SJCRH30 (cell line): Measurements from ENCODE around the gene OXA1L. TPM values are rescaled to one million over a fixed set of nuclear protein-coding genes. Genes with fewer than 3 reads are reported as not detected.
"Not testable (repeated sequence)": the region's sequence is repeated elsewhere in the genome, so short reads cannot be mapped to it uniquely, and the experiment has no call there.

Experiments
- DNase-seq, 2 experiments: peaks; one replicate each; pipeline ENCODE4 v3.0.0-alpha.2; 2015 to 2020
- H3K27ac ChIP-seq: fragments of 250-450 bp; sonication (Bioruptor Pico); 2 replicates; pipeline ENCODE4 v1.5.1; 2020; ENCODE audit warnings: mild to moderate bottlenecking, moderate library complexity
- H3K27me3 ChIP-seq: fragments of 250-450 bp; sonication (Bioruptor Pico); 2 replicates; pipeline ENCODE4 v1.5.1; 2020; ENCODE audit warnings: mild to moderate bottlenecking, moderate library complexity
- H3K36me3 ChIP-seq: fragments of 250-450 bp; sonication (Bioruptor Pico); 2 replicates; pipeline ENCODE4 v1.5.1; 2020; ENCODE audit warnings: mild to moderate bottlenecking, moderate library complexity
- H3K4me1 ChIP-seq: fragments of 250-450 bp; sonication (Bioruptor Pico); 2 replicates; pipeline ENCODE4 v1.5.1; 2020; ENCODE audit warnings: mild to moderate bottlenecking, moderate library complexity
- H3K4me3 ChIP-seq: fragments of 250-450 bp; sonication (Bioruptor Pico); 2 replicates; pipeline ENCODE4 v1.5.1; 2020; ENCODE audit warnings: mild to moderate bottlenecking, moderate library complexity
- H3K9me3 ChIP-seq: fragments of 250-450 bp; sonication (Bioruptor Pico); replicated peaks from 2 replicates; pipeline ENCODE4 v1.5.1; 2020; ENCODE audit warnings: mild to moderate bottlenecking, moderate library complexity
- total RNA-seq: library from RNA; depleted of rRNA; stranded (reverse); fragments of >200 nt; shearing (Covaris generic); gene quantifications from 2 replicates; pipeline ENCODE4 v1.2.3, GENCODE V29; 2014

OXA1L gene
- total RNA-seq, 1 experiment from 2014 or later: 145 TPM

- peaks cover 49% of the 10 kb centered on the region for H3K36me3 ChIP-seq
- H3K27ac ChIP-seq, H3K9me3 ChIP-seq, H3K4me3 ChIP-seq, H3K27me3 ChIP-seq, DNase-seq: not testable (repeated sequence)
- peaks cover 22% of the 10 kb centered on the region for H3K4me1 ChIP-seq
Observed at GRCh38 chr14:22776849-22777248, 10.4 kb downstream of the OXA1L start.

GRCh38 chr14:22778084-22778483 lies 11.6 kb downstream of the OXA1L start:
- DNase-seq: no peak

GRCh38 chr14:22780105-22780679 lies 13.7 kb downstream of the OXA1L start:
- DNase-seq: peak; percentile 40 to 65
- H3K27me3 ChIP-seq: no peaks in the 10 kb centered on the region
- peaks cover 19% of the 10 kb centered on the region for H3K36me3 ChIP-seq
- H3K27ac ChIP-seq: peak overlapping the region; percentile 65
- H3K4me1 ChIP-seq: peaks cover 25% of the 10 kb centered on the region
- no peaks in the 10 kb centered on the region for H3K9me3 ChIP-seq
- no peak overlapping the region for H3K4me3 ChIP-seq

More at GRCh38 chr14:22778084-22778483, 11.6 kb downstream of the OXA1L start:
- H3K27ac ChIP-seq: no peak overlapping the region
- no peak overlapping the region for H3K4me3 ChIP-seq
- H3K9me3 ChIP-seq: no peaks in the 10 kb centered on the region
- H3K4me1 ChIP-seq: peaks cover 25% of the 10 kb centered on the region
- peaks cover 40% of the 10 kb centered on the region for H3K36me3 ChIP-seq
- H3K27me3 ChIP-seq: no peaks in the 10 kb centered on the region

- Histone ChIP-seq H3K4me1 (peaks cover 25% of the 10 kb centered on the region), H3K27ac (peak overlapping the region; percentile 65), H3K4me3 (no peak overlapping the region), H3K27me3 (no peaks in the 10 kb centered on the region), H3K9me3 (no peaks in the 10 kb centered on the region), H3K36me3 (peaks cover 11% of the 10 kb centered on the region)
- no peak for DNase-seq
Observed at GRCh38 chr14:22780941-22781300, 14.4 kb downstream of the OXA1L start.

GRCh38 chr14:22781301-22781991 lies 15.0 kb downstream of the OXA1L start:
- H3K27ac ChIP-seq: peak overlapping the region; percentile 65

GRCh38 chr14:22786685-22787084 lies 20.2 kb downstream of the OXA1L start:
- Histone ChIP-seq H3K4me1 (peaks cover 5% of the 10 kb centered on the region), H3K27me3 (no peaks in the 10 kb centered on the region), H3K9me3 (no peaks in the 10 kb centered on the region), H3K4me3 (no peak overlapping the region), H3K27ac (no peak overlapping the region), H3K36me3 (no peaks in the 10 kb centered on the region)
- DNase-seq: no peak

More at GRCh38 chr14:22781301-22781991, 15.0 kb downstream of the OXA1L start:
- H3K4me1 ChIP-seq: peaks cover 25% of the 10 kb centered on the region
- peaks cover 6% of the 10 kb centered on the region; the same call in 1 of the 2 replicates for H3K36me3 ChIP-seq
- H3K27me3 ChIP-seq: no peaks in the 10 kb centered on the region
- H3K9me3 ChIP-seq: no peaks in the 10 kb centered on the region
- no peak overlapping the region for H3K4me3 ChIP-seq
- DNase-seq: peak; percentile 70 to 79

GRCh38 chr14:22791301-22791700 lies 24.8 kb downstream of the OXA1L start:
- DNase-seq: peak; percentile 7 to 34
- Histone ChIP-seq H3K36me3 (peaks cover 8% of the 10 kb centered on the region), H3K4me3 (no peak overlapping the region), H3K9me3 (no peaks in the 10 kb centered on the region), H3K27ac (no peak overlapping the region), H3K4me1 (no peaks in the 10 kb centered on the region), H3K27me3 (no peaks in the 10 kb centered on the region)

- H3K27me3 ChIP-seq: no peaks in the 10 kb centered on the region
- H3K4me1 ChIP-seq: no peaks in the 10 kb centered on the region
- peaks cover 11% of the 10 kb centered on the region for H3K36me3 ChIP-seq
- no peaks in the 10 kb centered on the region for H3K9me3 ChIP-seq
- no peak overlapping the region for H3K27ac ChIP-seq
- H3K4me3 ChIP-seq: no peak overlapping the region
- DNase-seq: no peak
Observed at GRCh38 chr14:22792158-22792557, 25.7 kb downstream of the OXA1L start.

GRCh38 chr14:22793550-22793949 lies 27.1 kb downstream of the OXA1L start:
- H3K4me3 ChIP-seq, H3K9me3 ChIP-seq, DNase-seq, H3K27ac ChIP-seq, H3K27me3 ChIP-seq, H3K4me1 ChIP-seq: not testable (repeated sequence)
- peaks cover 13% of the 10 kb centered on the region for H3K36me3 ChIP-seq

GRCh38 chr14:22793976-22794375 lies 27.5 kb downstream of the OXA1L start:
- DNase-seq: no peak
- H3K27ac ChIP-seq: no peak overlapping the region
- no peaks in the 10 kb centered on the region for H3K27me3 ChIP-seq
- no peaks in the 10 kb centered on the region for H3K4me1 ChIP-seq
- no peak overlapping the region for H3K4me3 ChIP-seq
- peaks cover 13% of the 10 kb centered on the region for H3K36me3 ChIP-seq
- H3K9me3 ChIP-seq: no peaks in the 10 kb centered on the region

- H3K4me1 ChIP-seq: no peaks in the 10 kb centered on the region
- no peak overlapping the region for H3K27ac ChIP-seq
Observed at GRCh38 chr14:22794551-22794951, 28.1 kb downstream of the OXA1L start.

GRCh38 chr14:22796087-22796707 lies 29.7 kb downstream of the OXA1L start:
- no peaks in the 10 kb centered on the region for H3K27me3 ChIP-seq
- no peak overlapping the region for H3K4me3 ChIP-seq
- H3K4me1 ChIP-seq: no peaks in the 10 kb centered on the region
- no peaks in the 10 kb centered on the region for H3K9me3 ChIP-seq
- DNase-seq: no peak
- peaks cover 13% of the 10 kb centered on the region for H3K36me3 ChIP-seq
- H3K27ac ChIP-seq: no peak overlapping the region

More at GRCh38 chr14:22794551-22794951, 28.1 kb downstream of the OXA1L start:
- DNase-seq: no peak
- no peak overlapping the region for H3K4me3 ChIP-seq
- no peaks in the 10 kb centered on the region for H3K9me3 ChIP-seq
- no peaks in the 10 kb centered on the region for H3K27me3 ChIP-seq
- H3K36me3 ChIP-seq: peaks cover 13% of the 10 kb centered on the region

- no peaks in the 10 kb centered on the region for H3K9me3 ChIP-seq
Observed at GRCh38 chr14:22797017-22797917, 30.8 kb downstream of the OXA1L start.

GRCh38 chr14:22798528-22798927 lies 32.0 kb downstream of the OXA1L start:
- peaks cover 13% of the 10 kb centered on the region for H3K36me3 ChIP-seq
- no peaks in the 10 kb centered on the region for H3K9me3 ChIP-seq
- H3K4me1 ChIP-seq: no peaks in the 10 kb centered on the region
- no peak overlapping the region for H3K4me3 ChIP-seq
- no peaks in the 10 kb centered on the region for H3K27me3 ChIP-seq
- DNase-seq: no peak
- H3K27ac ChIP-seq: no peak overlapping the region

More at GRCh38 chr14:22797017-22797917, 30.8 kb downstream of the OXA1L start:
- DNase-seq: no peak
- Histone ChIP-seq H3K27me3 (no peaks in the 10 kb centered on the region), H3K36me3 (peaks cover 13% of the 10 kb centered on the region), H3K4me3 (no peak overlapping the region), H3K4me1 (no peaks in the 10 kb centered on the region), H3K27ac (no peak overlapping the region)
